ENCODE results near the gene DEXI.

DEXI gene

DNA sequence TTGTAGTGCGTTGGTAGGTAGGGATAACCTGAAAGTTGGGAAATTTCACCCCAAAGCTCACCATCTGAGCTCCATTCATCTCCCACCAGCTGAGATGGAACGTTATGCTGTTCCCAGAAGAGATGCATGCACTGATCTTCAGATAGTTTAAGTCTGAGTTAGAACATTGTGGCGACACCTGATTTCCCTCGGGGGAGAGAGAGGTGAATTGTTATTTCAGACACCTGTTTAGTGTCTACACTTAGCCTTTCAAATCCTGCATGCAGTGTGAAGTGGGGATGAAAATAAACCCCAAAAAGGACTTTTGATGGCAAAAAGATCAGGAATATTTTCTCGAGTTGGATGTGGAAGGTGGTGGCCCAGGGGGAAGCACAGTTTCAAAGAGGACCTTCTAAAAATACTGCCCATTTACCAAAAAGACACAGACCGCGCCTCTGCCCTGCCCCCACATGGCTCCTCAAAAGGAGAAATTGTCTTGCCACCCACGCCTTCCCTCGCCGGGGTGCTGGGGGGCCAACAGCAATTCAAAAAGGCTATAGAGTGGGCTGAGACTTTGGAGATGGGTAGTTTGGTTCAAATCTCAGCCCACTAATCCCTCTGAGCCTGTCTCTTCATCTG is 53.8 kb downstream of the DEXI start:
- ATAC-seq = no peak

DNA sequence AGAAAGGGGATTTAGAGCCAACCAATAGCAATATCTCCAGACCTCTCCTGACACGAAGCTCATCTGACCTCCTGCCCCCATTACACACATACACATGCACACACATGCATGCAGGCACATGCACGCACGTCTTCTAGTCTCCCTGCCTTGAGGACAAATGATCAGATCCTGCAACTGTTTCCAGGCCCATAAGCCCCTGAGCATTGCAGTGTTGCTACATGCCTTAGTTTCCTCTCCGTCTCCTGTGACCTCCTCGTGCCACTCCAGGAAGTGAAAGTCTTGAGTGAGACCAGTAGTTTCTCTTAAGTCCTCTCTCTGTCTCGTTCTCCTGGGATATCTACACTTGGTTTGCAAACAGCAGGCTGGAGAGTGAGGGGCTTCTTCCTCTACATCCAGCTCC is 57.0 kb downstream of the DEXI start:
- no peak for ATAC-seq

DNA sequence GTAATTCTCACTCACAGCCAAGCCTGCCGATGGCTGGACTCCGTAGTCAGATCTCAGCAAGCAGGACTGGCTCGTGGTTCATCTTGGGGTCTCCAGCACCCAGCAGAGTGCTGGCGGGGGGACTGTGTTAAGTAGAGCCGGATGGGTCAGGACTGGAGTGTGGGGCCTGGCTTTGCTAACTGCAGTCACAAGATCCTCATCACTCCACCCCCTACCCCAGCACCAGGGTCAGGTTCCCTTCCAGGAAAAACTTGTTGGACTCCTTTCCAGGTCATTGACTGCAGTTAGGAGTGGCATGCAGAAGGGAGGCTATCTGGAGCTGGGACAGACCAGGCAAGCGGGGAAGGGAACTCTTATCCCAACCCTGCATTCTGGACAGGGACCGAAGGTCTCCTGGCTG is 59.3 kb downstream of the DEXI start:
- ATAC-seq = no peak

DNA sequence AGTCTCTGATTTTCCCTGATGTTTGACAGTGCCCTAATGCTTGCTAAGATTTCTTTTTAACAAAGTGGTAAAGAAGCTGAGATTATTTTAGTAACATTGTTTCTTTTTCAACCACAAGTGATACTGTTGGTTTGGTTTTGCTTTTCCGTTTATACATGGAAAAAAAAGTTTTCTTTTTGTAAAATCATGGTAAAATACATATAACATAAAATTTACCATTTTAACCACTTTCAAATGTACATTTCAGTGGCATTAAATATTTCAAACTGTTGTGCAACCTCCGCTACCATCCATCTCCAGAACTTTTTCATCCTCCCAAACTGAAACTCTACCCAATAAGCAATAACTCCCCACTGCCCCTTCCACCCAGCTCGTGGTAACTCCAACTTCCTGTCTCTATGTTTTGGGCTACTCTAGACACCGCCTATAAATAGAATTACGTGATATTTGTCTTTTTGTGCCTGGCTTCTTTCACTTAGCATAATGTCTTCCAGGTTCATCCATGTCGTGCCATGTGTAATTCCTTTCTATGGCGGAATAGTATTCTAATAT is 60.7 kb downstream of the DEXI start:
- no peak for ATAC-seq

DNA sequence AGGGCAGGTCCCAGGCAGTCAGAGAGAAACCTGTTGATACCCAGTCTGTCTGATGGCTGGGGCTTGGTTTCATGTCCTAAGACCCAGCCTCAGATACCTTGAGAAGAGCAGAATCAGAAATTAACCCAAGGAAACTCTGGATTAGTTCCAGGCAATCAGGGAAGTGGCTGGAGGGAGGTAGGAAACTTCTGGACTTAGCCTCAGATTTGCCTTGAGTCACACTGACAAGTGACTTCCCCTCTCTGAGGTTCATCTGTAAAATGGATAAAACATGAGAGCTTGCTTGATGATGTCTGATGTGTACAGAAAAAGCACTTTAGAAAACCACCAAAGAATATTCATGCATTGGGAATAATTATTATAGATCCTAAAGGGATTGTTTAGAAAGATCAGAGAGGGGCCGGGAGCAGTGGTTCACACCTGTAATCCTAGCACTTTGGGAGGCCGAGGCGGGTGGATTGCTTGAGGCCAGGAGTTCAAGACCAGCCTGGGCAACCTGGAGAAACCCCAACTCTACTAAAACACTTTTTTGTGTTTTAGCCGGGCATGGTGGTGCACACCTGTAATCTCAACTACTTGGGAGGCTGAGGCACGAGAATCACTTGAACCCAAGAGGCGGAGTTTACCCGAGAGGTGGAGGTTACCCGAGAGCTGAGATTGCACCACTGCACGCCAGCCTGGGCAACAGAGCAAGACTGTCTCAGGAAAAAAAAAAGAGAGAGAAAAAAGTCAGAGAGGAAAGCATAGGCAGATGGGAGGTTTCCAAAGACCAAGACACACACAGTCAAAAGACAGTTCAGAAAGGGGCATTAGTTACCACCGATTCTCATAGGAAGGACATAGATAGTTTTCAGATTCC is 61.4 kb downstream of the DEXI start:
- ATAC-seq = no peak

DNA sequence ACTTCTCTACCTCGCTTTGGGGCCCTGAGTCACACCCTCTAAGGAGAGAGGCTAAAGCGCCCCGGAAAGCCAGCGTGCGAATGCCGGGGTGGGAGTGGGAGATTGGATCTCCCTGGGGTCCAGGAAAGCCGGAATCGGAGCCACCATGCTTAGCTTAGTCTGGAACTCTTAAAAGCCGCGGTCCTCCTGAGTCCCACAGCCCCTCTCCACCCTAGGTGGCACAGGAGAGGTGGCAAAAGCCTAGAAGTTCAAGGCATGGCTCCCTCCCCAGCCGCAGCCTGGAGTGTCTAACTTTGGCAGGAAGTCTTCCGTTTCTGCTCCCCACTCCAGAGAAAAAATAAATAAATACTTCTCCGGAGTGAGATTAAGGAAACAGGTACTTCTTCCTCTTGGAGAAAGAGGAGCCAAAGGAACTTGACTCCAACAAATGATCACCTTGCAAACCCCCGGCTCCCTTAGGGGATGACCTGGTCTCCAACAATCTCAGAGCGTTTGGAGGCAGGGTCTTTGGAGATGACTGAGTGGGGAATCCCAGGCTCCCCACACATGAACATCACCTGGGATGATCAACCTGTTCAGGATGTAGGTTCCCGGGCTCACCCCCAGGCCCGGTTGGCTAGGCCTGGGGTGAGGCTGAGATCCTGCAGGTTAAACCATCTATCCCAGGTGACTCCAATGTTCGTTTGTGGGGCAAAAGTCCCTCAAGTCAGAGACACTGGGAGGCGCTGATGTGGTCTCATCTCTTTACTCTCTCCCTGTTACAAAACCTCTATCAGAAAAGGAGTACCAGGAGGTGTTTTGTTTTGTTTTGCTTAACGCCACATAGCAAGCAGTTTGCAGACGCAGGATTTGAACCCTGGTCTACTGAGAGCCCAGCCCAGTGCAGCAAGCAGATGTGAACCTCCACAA is 62.3 kb downstream of the DEXI start:
- no peak for ATAC-seq
